Activated B cell treated with CpG ODN at 0.5 μM for 24 hours (primary cell): ENCODE results near the gene GOLIM4. TPM values are rescaled to one million over a fixed set of nuclear protein-coding genes. Genes with fewer than 3 reads are reported as not detected.

ENCODE experiments used
- ATAC-seq: fragments of 200-7000 bp; cut with Tn5 transposase; one replicate; pipeline ENCODE4 v1.10.0; 2021; ENCODE audit warnings: low read depth, mild to moderate bottlenecking, moderate library complexity
- CTCF ChIA-PET: fragments of 350-600 bp; sonication (Branson Sonifier 250); formaldehyde crosslinking; loops from one replicate; lab custom pipeline; 2021; ENCODE audit warnings: antibody characterized with exemption; lab: Charles Lee
- POLR2A ChIA-PET: fragments of 350-600 bp; sonication (Branson Sonifier 250); formaldehyde crosslinking; loops from one replicate; lab custom pipeline; 2021; ENCODE audit warnings: antibody characterized with exemption; lab: Charles Lee
- DNase-seq: peaks from one replicate; pipeline ENCODE4 v3.0.0; 2022
- H3K27ac Mint-ChIP-seq: one replicate; pipeline ENCODE4 v1.8.0; 2020; ENCODE audit warnings: mixed read lengths
- H3K27me3 Mint-ChIP-seq: one replicate; pipeline ENCODE4 v1.8.0; 2021; ENCODE audit warnings: mixed read lengths
- H3K36me3 Mint-ChIP-seq: one replicate; pipeline ENCODE4 v1.8.0; 2021; ENCODE audit warnings: low read depth, mixed read lengths
- H3K4me1 Mint-ChIP-seq: one replicate; pipeline ENCODE4 v1.8.0; 2021; ENCODE audit warnings: mixed read lengths
- H3K4me3 Mint-ChIP-seq: one replicate; pipeline ENCODE4 v1.8.0; 2020; ENCODE audit warnings: mild to moderate bottlenecking, mixed read lengths
- H3K9me3 Mint-ChIP-seq: one replicate; pipeline ENCODE4 v1.8.0; 2020; ENCODE audit warnings: mixed read lengths
- CTCF ChIP-seq: fragments of 200-600 bp; IDR thresholded peaks from one replicate; pipeline ENCODE4 v1.8.0; 2022; ENCODE audit warnings: antibody characterized with exemption, mild to moderate bottlenecking
- intact Hi-C: fragments of 100-400 bp; cut with micrococcal nuclease; formaldehyde crosslinking; loops from one replicate; pipeline ENCODE4 v1.15.1; 2024
- total RNA-seq: library from RNA; stranded (reverse); gene quantifications from 2 replicates; pipeline ENCODE4 v1.2.3, GENCODE V29; 2022

Gene GOLIM4
- total RNA-seq, 1 donor from 2014 or later: 8.5 TPM

GRCh38 chr3:168065569-168065968, 30.2 kb downstream of the GOLIM4 start:
- intact Hi-C loops: no loop called here
- no peaks in the 10 kb centered on the region for H3K9me3 Mint-ChIP-seq
- H3K4me3 Mint-ChIP-seq: no peak overlapping the region
- no peaks in the 10 kb centered on the region for H3K27me3 Mint-ChIP-seq
- TF ChIP-seq CTCF: no peak
- CTCF ChIA-PET: no interaction called here
- ATAC-seq (no peak), DNase-seq (no peak)
- no peak overlapping the region for H3K27ac Mint-ChIP-seq
- no peaks in the 10 kb centered on the region for H3K36me3 Mint-ChIP-seq
- peaks cover 27% of the 10 kb centered on the region for H3K4me1 Mint-ChIP-seq
- POLR2A ChIA-PET: no interaction called here

GRCh38 chr3:168063122-168063521, 32.6 kb downstream of the GOLIM4 start:
- no peak overlapping the region for H3K27ac Mint-ChIP-seq
- DNase-seq (no peak), ATAC-seq (no peak)
- intact Hi-C loops: no loop called here
- no peaks in the 10 kb centered on the region for H3K27me3 Mint-ChIP-seq
- no peak for TF ChIP-seq CTCF
- peaks cover 27% of the 10 kb centered on the region for H3K4me1 Mint-ChIP-seq
- ChIA-PET POLR2A (no interaction called here), CTCF (interaction anchor here (1.8 kb wide), 1 partner anchor 14 kb away, joined by 5 read pairs; no protein-coding TSS in a partner anchor)
- H3K9me3 Mint-ChIP-seq: no peaks in the 10 kb centered on the region
- no peaks in the 10 kb centered on the region for H3K36me3 Mint-ChIP-seq
- no peak overlapping the region for H3K4me3 Mint-ChIP-seq

GRCh38 chr3:168062679-168063078, 33.0 kb downstream of the GOLIM4 start:
- ATAC-seq (no peak), DNase-seq (no peak)
- intact Hi-C loops: no loop called here
- no peak overlapping the region for H3K4me3 Mint-ChIP-seq
- H3K27ac Mint-ChIP-seq: no peak overlapping the region
- H3K36me3 Mint-ChIP-seq: no peaks in the 10 kb centered on the region
- no peak for TF ChIP-seq CTCF
- H3K9me3 Mint-ChIP-seq: no peaks in the 10 kb centered on the region
- H3K4me1 Mint-ChIP-seq: peaks cover 27% of the 10 kb centered on the region
- H3K27me3 Mint-ChIP-seq: no peaks in the 10 kb centered on the region
- CTCF ChIA-PET: interaction anchor here (1.8 kb wide), 1 partner anchor 13 kb away, joined by 5 read pairs; no protein-coding TSS in a partner anchor
- POLR2A ChIA-PET: no interaction called here

GRCh38 chr3:168061332-168061996, 34.3 kb downstream of the GOLIM4 start:
- Mint-ChIP-seq H3K4me3 (peak overlapping the region; percentile 1), H3K4me1 (peaks cover 19% of the 10 kb centered on the region), H3K27me3 (no peaks in the 10 kb centered on the region), H3K27ac (no peak overlapping the region), H3K36me3 (no peaks in the 10 kb centered on the region), H3K9me3 (no peaks in the 10 kb centered on the region)
- CTCF ChIA-PET: interaction anchor here (1.8 kb wide), 1 partner anchor 12 kb away, joined by 5 read pairs; no protein-coding TSS in a partner anchor
- ATAC-seq: no peak
- no peak for TF ChIP-seq CTCF
- no peak for DNase-seq
- intact Hi-C loops: no loop called here
- POLR2A ChIA-PET: no interaction called here

- Mint-ChIP-seq H3K4me3 (no peak overlapping the region), H3K27ac (no peak overlapping the region), H3K36me3 (no peaks in the 10 kb centered on the region), H3K27me3 (no peaks in the 10 kb centered on the region), H3K4me1 (peaks cover 12% of the 10 kb centered on the region), H3K9me3 (no peaks in the 10 kb centered on the region)
- ChIA-PET POLR2A (no interaction called here), CTCF (no interaction called here)
- no peak for TF ChIP-seq CTCF
- intact Hi-C loops: no loop called here
- no peak for ATAC-seq
- no peak for DNase-seq
Observed at GRCh38 chr3:168060317-168060716, 35.4 kb downstream of the GOLIM4 start.
